ENCODE data around the gene LRSAM1. TPM values are rescaled to one million over a fixed set of nuclear protein-coding genes. Genes with fewer than 3 reads are reported as not detected.

The LRSAM1 gene
- polyA plus RNA-seq, 1 donor = 17.5 TPM

Other genes with a start within 250 kb of the LRSAM1 start
- 24.0 TPM for gene GARNL3, start 186.7 kb upstream of the LRSAM1 start, polyA plus RNA-seq
- gene SLC2A8, start 54.3 kb upstream of the LRSAM1 start, polyA plus RNA-seq = 58.3 TPM
- 5.7 TPM for gene ZNF79, start 27.1 kb upstream of the LRSAM1 start, polyA plus RNA-seq
- 3,060 TPM for gene RPL12, start 104 bp upstream of the LRSAM1 start, polyA plus RNA-seq
- 32.2 TPM for gene STXBP1, start 160.8 kb downstream of the LRSAM1 start, polyA plus RNA-seq